BE2C (cell line): ENCODE data around the gene RPS16. TPM values are rescaled to one million over a fixed set of nuclear protein-coding genes. Genes with fewer than 3 reads are reported as not detected.
A peak's percentile ranks its signal among the peaks of the same experiment; 100 is the strongest.

Experiments
- DNase-seq: peaks from one replicate; pipeline ENCODE4 v3.0.0-alpha.2; 2020
- H3K27me3 ChIP-seq: fragments of 250-450 bp; sonication (Bioruptor Pico); 2 replicates; pipeline ENCODE4 v1.5.1; 2020; ENCODE audit warnings: mild to moderate bottlenecking
- H3K36me3 ChIP-seq: fragments of 250-450 bp; sonication (Bioruptor Pico); 2 replicates; pipeline ENCODE4 v1.5.1; 2020; ENCODE audit warnings: mild to moderate bottlenecking
- H3K4me1 ChIP-seq: fragments of 250-450 bp; sonication (Bioruptor Pico); 2 replicates; pipeline ENCODE4 v1.5.1; 2020
- H3K4me3 ChIP-seq: 2 replicates; pipeline ENCODE4 v1.5.1; 2011; ENCODE audit warnings: low read depth, low read length
- H3K9me3 ChIP-seq: fragments of 250-450 bp; sonication (Bioruptor Pico); 2 replicates; pipeline ENCODE4 v1.5.1; 2020
- polyA plus RNA-seq: library from polyadenylated mRNA; unstranded; fragments of >200 nt; gene quantifications from one replicate; pipeline ENCODE4 v1.2.1, GENCODE V29; 2012; ENCODE audit warnings: low read depth, missing spikeins; ENCODE audit not compliant: insufficient read length, insufficient read depth
- TF ChIP-seq, protein P1 (sequence below): IDR thresholded peaks from 2 replicates; pipeline ENCODE4 v1.5.1; 2012; ENCODE audit warnings: mild to moderate bottlenecking, low read depth, low read length

Gene RPS16
- 3,669 TPM for polyA plus RNA-seq

DNA sequence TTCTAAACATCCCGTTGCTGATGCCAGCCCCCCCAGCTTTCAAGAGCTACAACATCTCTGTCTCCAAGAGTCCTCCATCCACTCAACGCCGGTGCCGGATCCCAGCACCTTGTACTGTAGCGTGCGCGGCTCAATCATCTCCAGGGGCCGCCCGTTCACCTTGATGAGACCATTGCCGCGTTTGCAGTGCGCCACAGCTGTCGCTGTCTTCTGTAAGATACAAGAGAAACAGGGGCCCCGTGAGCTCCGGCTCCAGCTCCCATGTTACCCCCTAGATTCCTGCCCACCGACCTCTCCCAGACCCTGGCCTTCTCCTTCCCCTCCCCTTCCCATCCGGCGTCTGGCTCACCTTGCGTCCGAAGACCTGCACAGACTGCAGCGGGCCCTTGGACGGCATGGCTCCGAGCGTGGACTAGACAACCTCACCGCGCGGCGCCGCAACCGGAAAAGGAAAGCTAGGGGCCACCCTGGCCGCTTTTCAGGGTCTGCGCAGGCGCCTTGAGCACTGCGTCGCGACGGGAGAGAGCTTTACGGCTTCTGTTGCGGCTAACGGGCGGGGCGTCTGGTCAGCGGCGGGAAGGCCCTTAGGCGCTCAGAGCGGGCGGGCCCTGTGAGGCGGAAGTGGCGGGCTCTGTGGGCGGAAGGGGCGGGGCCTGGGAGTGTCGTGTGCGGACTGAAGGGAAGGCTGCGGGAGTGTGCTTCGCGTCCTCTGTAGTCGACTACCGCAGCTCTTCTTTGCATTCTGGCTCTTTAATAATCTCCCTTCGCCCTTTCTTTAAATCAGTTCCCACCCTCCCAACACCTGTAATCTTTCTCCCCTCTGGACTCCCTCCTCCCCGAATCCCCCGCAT lies at the start of gene RPS16:
Gene RPS16, minus strand, starts transcription at position 451 of the 851 bp plus-strand sequence. Its CDS starts 54 bp downstream, at position 397.
- Histone ChIP-seq H3K4me1 (peaks cover 3% of the 10 kb centered on the region; the same call in 1 of the 2 replicates), H3K9me3 (no peaks in the 10 kb centered on the region), H3K36me3 (peaks cover 38% of the 10 kb centered on the region), H3K4me3 (peak within 1 kb of the TSS; percentile 99), H3K27me3 (no peaks in the 10 kb centered on the region)
- peak; percentile 99 for DNase-seq
- TF ChIP-seq, protein P1, sequence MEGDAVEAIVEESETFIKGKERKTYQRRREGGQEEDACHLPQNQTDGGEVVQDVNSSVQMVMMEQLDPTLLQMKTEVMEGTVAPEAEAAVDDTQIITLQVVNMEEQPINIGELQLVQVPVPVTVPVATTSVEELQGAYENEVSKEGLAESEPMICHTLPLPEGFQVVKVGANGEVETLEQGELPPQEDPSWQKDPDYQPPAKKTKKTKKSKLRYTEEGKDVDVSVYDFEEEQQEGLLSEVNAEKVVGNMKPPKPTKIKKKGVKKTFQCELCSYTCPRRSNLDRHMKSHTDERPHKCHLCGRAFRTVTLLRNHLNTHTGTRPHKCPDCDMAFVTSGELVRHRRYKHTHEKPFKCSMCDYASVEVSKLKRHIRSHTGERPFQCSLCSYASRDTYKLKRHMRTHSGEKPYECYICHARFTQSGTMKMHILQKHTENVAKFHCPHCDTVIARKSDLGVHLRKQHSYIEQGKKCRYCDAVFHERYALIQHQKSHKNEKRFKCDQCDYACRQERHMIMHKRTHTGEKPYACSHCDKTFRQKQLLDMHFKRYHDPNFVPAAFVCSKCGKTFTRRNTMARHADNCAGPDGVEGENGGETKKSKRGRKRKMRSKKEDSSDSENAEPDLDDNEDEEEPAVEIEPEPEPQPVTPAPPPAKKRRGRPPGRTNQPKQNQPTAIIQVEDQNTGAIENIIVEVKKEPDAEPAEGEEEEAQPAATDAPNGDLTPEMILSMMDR, result no peak

DNA sequence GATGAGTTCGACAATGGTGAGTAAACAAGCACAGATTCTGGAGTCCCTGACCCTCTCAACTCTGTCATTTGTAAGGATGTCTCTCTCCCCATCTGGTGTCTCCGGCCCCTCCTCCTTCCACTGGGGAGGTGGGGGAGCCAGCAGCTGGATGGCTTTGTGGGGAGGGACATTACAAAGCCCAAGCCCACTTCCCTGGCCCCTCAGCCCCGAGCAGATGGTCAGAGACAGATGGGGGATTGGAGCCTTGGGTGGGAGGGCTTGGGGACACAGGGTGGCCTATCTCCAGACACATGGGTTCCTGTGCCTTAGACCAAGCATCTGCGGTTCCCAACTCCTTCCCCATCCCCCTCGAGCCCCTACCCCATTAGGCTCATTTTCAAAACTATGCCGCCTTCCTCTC lies 47.4 kb upstream of the RPS16 start:
- Histone ChIP-seq H3K27me3 (no peaks in the 10 kb centered on the region), H3K4me1 (peaks cover 4% of the 10 kb centered on the region; the same call in 1 of the 2 replicates), H3K36me3 (peaks cover 39% of the 10 kb centered on the region), H3K9me3 (no peaks in the 10 kb centered on the region), H3K4me3 (no peak overlapping the region)
- TF ChIP-seq, protein P1, result no peak
- DNase-seq, result no peak

DNA sequence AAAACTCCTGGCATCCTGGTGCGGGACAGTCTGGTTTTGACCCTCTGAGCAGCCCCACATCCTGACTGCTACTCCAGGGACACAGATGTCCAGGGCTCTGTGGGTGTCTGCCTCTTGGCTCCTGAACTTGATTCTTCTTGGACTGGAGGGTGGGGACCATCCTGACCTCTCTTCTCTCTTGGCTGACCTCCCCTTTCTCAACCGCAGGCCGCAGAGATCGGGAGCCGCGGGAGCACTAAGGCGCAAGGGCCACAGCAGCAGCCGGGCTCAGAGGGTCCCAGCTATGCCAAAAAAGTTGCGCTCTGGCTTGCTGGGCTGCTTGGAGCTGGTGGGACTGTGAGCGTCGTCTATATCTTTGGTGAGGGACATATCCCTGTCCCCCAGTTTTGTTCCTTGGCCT lies 45.9 kb upstream of the RPS16 start:
- TF ChIP-seq, protein P1, result no peak
- Histone ChIP-seq H3K4me3 (peak overlapping the region; percentile 80), H3K27me3 (no peaks in the 10 kb centered on the region), H3K4me1 (peaks cover 4% of the 10 kb centered on the region; the same call in 1 of the 2 replicates), H3K9me3 (no peaks in the 10 kb centered on the region), H3K36me3 (peaks cover 24% of the 10 kb centered on the region)
- DNase-seq, result no peak

DNA sequence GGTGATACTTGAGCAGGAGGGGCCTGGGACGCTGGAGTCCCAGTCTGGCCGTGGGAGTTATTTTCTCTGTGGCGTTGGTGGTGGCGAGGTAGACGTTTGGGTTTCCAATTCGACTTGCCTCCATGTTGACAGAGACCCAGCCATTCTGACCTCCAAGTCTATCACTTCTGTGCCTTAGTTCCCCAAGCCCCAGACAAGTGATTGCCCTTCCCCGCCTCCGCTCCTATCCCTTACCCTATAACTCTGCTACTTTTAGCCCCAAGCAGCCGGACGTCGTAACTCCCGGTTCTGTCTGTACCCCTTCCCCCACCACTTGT lies 45.4 kb upstream of the RPS16 start:
- H3K4me3 ChIP-seq, result peak overlapping the region; percentile 80
- TF ChIP-seq, protein P1, result no peak
- H3K27me3 ChIP-seq, result no peaks in the 10 kb centered on the region
- H3K9me3 ChIP-seq, result no peaks in the 10 kb centered on the region
- peaks cover 21% of the 10 kb centered on the region for H3K36me3 ChIP-seq
- H3K4me1 ChIP-seq, result peaks cover 4% of the 10 kb centered on the region; the same call in 1 of the 2 replicates
- DNase-seq, result no peak

DNA sequence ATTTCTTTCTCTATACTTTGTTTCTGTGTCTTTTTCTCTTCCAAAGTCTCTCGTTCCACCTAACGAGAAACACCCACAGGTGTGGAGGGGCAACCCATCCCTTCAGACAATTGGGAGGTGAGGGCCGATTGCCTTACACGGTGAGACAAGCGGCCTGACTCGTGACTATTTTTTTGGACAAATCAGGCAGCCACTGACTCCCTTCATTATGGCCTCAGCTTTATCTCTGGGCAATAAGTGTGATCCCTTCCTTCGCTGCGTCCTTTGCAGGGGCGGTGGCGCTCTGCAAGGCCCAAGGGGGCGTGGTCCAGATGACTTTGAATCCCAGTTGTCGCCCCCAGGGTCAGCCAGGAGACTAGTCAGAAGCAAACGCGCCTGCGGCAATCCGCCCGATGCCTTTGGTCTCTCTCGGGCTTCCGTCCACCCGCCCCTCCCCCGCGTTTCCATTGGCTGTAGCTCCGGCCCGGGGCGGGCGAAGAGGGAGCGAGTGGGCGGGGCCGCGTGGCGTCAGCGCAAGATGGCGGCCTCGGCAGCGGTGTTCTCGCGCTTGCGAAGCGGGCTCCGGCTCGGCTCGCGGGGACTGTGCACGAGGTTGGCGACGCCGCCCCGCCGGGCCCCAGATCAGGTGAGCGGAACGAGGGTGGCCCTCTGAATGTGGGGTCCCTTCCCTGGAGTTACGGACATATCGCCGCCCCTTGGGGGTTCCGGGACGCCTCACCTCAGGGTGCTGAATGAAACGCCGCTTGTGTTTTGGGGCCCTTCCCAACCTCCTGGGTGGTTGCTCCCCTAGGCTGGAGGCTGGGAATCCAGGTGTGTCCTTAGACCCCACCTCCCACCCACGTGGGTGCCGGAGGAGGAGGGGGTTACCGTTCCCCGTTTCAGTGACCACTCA lies 44.8 kb upstream of the RPS16 start, which contains the start of gene TIMM50:
Gene TIMM50, plus strand, starts transcription at position 502 of the 892 bp plus-strand sequence. Its CDS starts 16 bp downstream, at position 518.
- peaks cover 4% of the 10 kb centered on the region; the same call in 1 of the 2 replicates for H3K4me1 ChIP-seq
- peak; percentile 100 for DNase-seq
- no peaks in the 10 kb centered on the region for H3K9me3 ChIP-seq
- TF ChIP-seq, protein P1, result no peak
- peak within 1 kb of the TSS; percentile 80 for H3K4me3 ChIP-seq
- H3K27me3 ChIP-seq, result no peaks in the 10 kb centered on the region
- peaks cover 21% of the 10 kb centered on the region for H3K36me3 ChIP-seq
